HUDEP-2 (cell line): ENCODE data around the gene FCER1G.
A peak's percentile ranks its signal among the peaks of the same experiment; 100 is the strongest.
"Not testable (repeated sequence)": the region's sequence is repeated elsewhere in the genome, so short reads cannot be mapped to it uniquely, and the experiment has no call there.

Experiments used
- DNase-seq, 76 experiments: peaks; one replicate each; lab custom pipeline; 2025; ENCODE audit not compliant: unreplicated experiment in 76 of 76; lab: John Stamatoyannopoulos, UW

Gene FCER1G

GRCh38 chr1:161201836-161202712 lies 13.0 kb upstream of the FCER1G start, which contains the start of gene NDUFS2:
Gene NDUFS2 (plus strand): TSS chr1:161202367. CDS start chr1:161202386, 19 bp downstream.
- DNase-seq = peak in 75 of 76 experiments; percentile 40 to 98 (median 94)

GRCh38 chr1:161206411-161207140 lies 8.5 kb upstream of the FCER1G start:
- no peak for DNase-seq

GRCh38 chr1:161207173-161207572 lies 7.9 kb upstream of the FCER1G start:
- no peak for DNase-seq

- peak in 58 of 76 experiments; percentile 6 to 74 (median 47) for DNase-seq
Observed at GRCh38 chr1:161209790-161210409, 5.2 kb upstream of the FCER1G start.

GRCh38 chr1:161214369-161214768 lies 726 bp upstream of the FCER1G start:
- no peak for DNase-seq

GRCh38 chr1:161216945-161217712 lies 2.0 kb downstream of the FCER1G start:
- DNase-seq = no peak

DNA sequence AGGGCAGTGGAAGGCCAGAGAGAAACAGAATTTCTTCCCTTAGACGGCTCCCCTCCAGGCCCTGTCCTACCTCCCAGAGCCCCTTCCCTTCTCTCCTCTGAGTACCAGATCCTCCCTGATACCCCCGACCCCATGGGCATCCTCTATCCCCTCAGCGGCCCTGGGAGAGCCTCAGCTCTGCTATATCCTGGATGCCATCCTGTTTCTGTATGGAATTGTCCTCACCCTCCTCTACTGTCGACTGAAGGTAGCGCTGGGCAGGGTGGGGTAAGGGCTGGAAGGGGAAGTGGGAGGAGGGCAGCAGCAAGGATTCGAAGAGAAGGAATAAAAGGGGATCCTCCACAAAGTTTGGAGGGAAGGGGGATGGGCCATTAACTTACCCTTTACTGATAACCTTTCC lies 2.7 kb downstream of the FCER1G start:
- no peak for DNase-seq

GRCh38 chr1:161218301-161219077 lies 3.4 kb downstream of the FCER1G start:
- DNase-seq = peak in 13 of 76 experiments; percentile 37 to 100 (median 84)

- DNase-seq = no peak
Observed at GRCh38 chr1:161219078-161219892, 4.2 kb downstream of the FCER1G start.

GRCh38 chr1:161220002-161220401 lies 4.9 kb downstream of the FCER1G start:
- DNase-seq = no peak

GRCh38 chr1:161222175-161223019 lies 7.3 kb downstream of the FCER1G start:
- DNase-seq = no peak

DNA sequence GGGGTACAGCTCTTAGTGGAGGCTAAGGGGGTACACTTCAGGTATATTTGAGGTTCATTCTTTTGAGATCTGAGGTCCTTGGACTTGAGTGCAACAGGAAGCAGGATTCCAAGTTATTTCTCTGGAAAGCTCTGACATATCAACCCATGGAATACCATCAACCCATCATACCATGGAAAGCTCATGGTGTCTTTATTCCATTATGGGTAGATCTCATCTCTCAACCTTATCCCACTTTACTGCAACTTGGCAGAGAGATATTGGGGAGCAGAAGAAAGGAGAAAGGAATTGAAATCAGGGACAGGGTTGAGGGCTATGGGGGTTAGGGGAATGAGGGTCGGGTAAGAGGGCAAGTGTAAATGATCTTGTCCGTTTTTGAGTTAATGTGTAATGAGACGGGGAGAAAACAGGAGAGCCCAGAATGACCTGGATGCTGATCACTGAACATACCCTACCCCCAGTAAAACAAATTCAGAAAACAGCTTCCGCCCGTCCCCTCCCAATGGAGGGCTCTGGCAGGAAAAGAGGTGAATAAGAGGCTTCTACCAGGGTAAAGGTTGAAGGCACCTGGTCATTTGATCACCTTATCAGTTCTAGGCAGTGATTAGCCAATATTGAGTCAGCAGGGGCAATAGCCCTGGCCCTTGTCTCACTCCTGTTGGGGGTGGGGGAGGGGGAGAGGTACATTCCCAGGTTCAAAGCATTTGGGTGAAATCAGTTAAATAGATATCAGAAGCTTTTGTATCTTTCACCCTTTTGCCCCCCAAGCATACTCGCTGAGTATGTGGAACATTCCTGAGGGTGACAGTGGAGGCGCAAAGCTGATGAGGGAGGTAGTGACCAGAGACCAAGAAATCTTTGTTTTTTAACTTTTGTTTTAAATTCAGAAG lies 9.0 kb downstream of the FCER1G start:
- DNase-seq = no peak

- not testable (repeated sequence) for DNase-seq
Observed at GRCh38 chr1:161224695-161225087, 9.6 kb downstream of the FCER1G start.

GRCh38 chr1:161225178-161225533 lies 10.1 kb downstream of the FCER1G start:
- peak in 1 of 76 experiments; percentile 47 for DNase-seq

GRCh38 chr1:161225534-161226319 lies 10.6 kb downstream of the FCER1G start, which contains the start of gene TOMM40L:
Gene TOMM40L (plus strand): TSS chr1:161226060. CDS start chr1:161226490, 430 bp downstream.
- DNase-seq = peak; percentile 31 to 99 (median 91)

- DNase-seq = peak in 4 of 76 experiments; percentile 13 to 36 (median 24)
Observed at GRCh38 chr1:161226320-161226711, 11.2 kb downstream of the FCER1G start.
